Common myeloid progenitor, CD34-positive (primary cell): ENCODE measurements around the gene DEGS1. TPM values are rescaled to one million over a fixed set of nuclear protein-coding genes. Genes with fewer than 3 reads are reported as not detected.

Source experiments
- CTCF ChIA-PET: fragments of 350-600 bp; sonication (Branson Sonifier 250); formaldehyde crosslinking; loops from one replicate; lab custom pipeline; 2021; ENCODE audit warnings: antibody characterized with exemption; lab: Charles Lee
- POLR2A ChIA-PET: fragments of 350-600 bp; sonication (Branson Sonifier 250); formaldehyde crosslinking; loops from one replicate; lab custom pipeline; 2021; ENCODE audit warnings: antibody characterized with exemption; lab: Charles Lee
- DNase-seq, 3 donors: peaks; one replicate each; pipeline versions ENCODE4 v3.0.0 to v3.0.0-alpha.2; 2013
- H3K27ac ChIP-seq, 2 experiments: 1 replicate in 1 of 2; 2 replicates in 1 of 2; pipeline ENCODE4 v1.7.0; 2013; ENCODE audit warnings: inconsistent platforms in 2 of 2, low read length in 2 of 2, mild to moderate bottlenecking in 2 of 2, low read depth in 1 of 2, moderate library complexity in 1 of 2; ENCODE audit not compliant: severe bottlenecking in 2 of 2, insufficient read depth in 1 of 2, poor library complexity in 1 of 2
- H3K27me3 ChIP-seq, 5 experiments: replicated peaks in 2 of 5; 1 replicate in 3 of 5; 2 replicates in 2 of 5; pipeline versions ENCODE4 v1.6.1 to v1.7.0; 2013; ENCODE audit warnings: low read length in 4 of 5, mild to moderate bottlenecking in 2 of 5, moderate library complexity in 2 of 5, inconsistent platforms in 1 of 5; ENCODE audit not compliant: insufficient read depth in 5 of 5, control insufficient read depth in 4 of 5
- H3K36me3 ChIP-seq, 4 experiments: 1 replicate in 2 of 4; 2 replicates in 2 of 4; pipeline versions ENCODE4 v1.6.1 to v1.7.0; 2013; ENCODE audit warnings: low read length in 3 of 4, control low read depth in 1 of 4, mild to moderate bottlenecking in 1 of 4; ENCODE audit not compliant: control insufficient read depth in 4 of 4, insufficient read depth in 4 of 4
- H3K4me1 ChIP-seq, 4 experiments: 1 replicate in 3 of 4; 2 replicates in 1 of 4; pipeline versions ENCODE4 v1.6.1 to v1.7.1; 2013; ENCODE audit warnings: low read length in 3 of 4, mild to moderate bottlenecking in 3 of 4, control low read depth in 1 of 4, inconsistent platforms in 1 of 4, moderate library complexity in 1 of 4; ENCODE audit not compliant: control insufficient read depth in 4 of 4, insufficient read depth in 4 of 4; ENCODE audit errors: control extremely low read depth in 1 of 4
- H3K4me3 ChIP-seq, 7 experiments: 1 replicate in 4 of 7; 2 replicates in 3 of 7; pipeline versions ENCODE4 v1.5.1 to v1.7.0; 2013; ENCODE audit warnings: mild to moderate bottlenecking in 7 of 7, low read length in 6 of 7, moderate library complexity in 6 of 7, inconsistent platforms in 2 of 7, low read depth in 2 of 7, control low read depth in 1 of 7; ENCODE audit not compliant: insufficient read depth in 4 of 7, control insufficient read depth in 1 of 7; ENCODE audit errors: extremely low read depth in 1 of 7
- H3K9me3 ChIP-seq, 5 experiments: 1 replicate in 4 of 5; 2 replicates in 1 of 5; pipeline versions ENCODE4 v1.6.1 to v1.7.1; 2013; ENCODE audit warnings: low read length in 4 of 5, mild to moderate bottlenecking in 2 of 5, inconsistent platforms in 1 of 5, low read depth in 1 of 5, moderate library complexity in 1 of 5; ENCODE audit not compliant: control insufficient read depth in 4 of 5, insufficient read depth in 2 of 5; ENCODE audit errors: control extremely low read depth in 1 of 5
- WGBS: methylation state at CpG from one replicate; pipeline ENCODE4 v1.1.5; 2013; ENCODE audit not compliant: insufficient coverage; 5-methylcytosine and 5-hydroxymethylcytosine counted together
- polyA plus RNA-seq: library from polyadenylated mRNA; unstranded; fragments of 120-200 nt; gene quantifications from one replicate; pipeline ENCODE4 v1.2.1, GENCODE V29; 2013

The DEGS1 gene
- polyA plus RNA-seq: 38.9 TPM

GRCh38 chr1:224182866-224183590, at the start of gene DEGS1:
Gene DEGS1, plus strand, starts transcription at chr1:224183240. Its CDS starts 97 bp downstream, at chr1:224183337.
- 0% methylated on average over 78 of the region's 94 CpGs for WGBS
- Histone ChIP-seq H3K4me1 (peaks cover 6 to 27% (median 20%) of the 10 kb centered on the region in 4 experiments), H3K9me3 (peaks cover 0 to 2% (median 0%) of the 10 kb centered on the region in 5 experiments), H3K36me3 (peaks cover 0 to 16% (median 0%) of the 10 kb centered on the region in 4 experiments), H3K27ac (peak within 1 kb of the TSS; percentile 85 to 91), H3K27me3 (no peaks in the 10 kb centered on the region), H3K4me3 (peak within 1 kb of the TSS; percentile 75 to 96 (median 90))
- CTCF ChIA-PET: interaction anchor here (0.6 to 4.3 kb wide), 6 partner anchors 10 to 138 kb away, joined by 3 to 15 read pairs (median 4); no protein-coding TSS in a partner anchor
- POLR2A ChIA-PET: interaction anchor here (0.6 to 1.6 kb wide), 5 partner anchors 14 to 147 kb away, joined by 3 to 8 read pairs (median 3); partner anchors contain the start of gene NVL
- peak; percentile 90 to 94 (median 92) for DNase-seq

- POLR2A ChIA-PET: no interaction called here
- CTCF ChIA-PET: no interaction called here
- Histone ChIP-seq H3K4me3 (no peak overlapping the region), H3K36me3 (peaks cover 29 to 58% (median 29%) of the 10 kb centered on the region in 4 experiments), H3K27ac (no peak overlapping the region), H3K4me1 (no peaks in the 10 kb centered on the region), H3K27me3 (no peaks in the 10 kb centered on the region), H3K9me3 (peaks cover 0 to 5% (median 0%) of the 10 kb centered on the region in 5 experiments)
- WGBS: no CpG with 5 or more reads among the region's 5 CpGs
- DNase-seq: no peak
Observed at GRCh38 chr1:224133741-224134299, 49.2 kb upstream of the DEGS1 start.

- Histone ChIP-seq H3K27ac (no peak overlapping the region), H3K9me3 (no peaks in the 10 kb centered on the region), H3K4me1 (no peaks in the 10 kb centered on the region), H3K36me3 (peaks cover 7 to 50% (median 19%) of the 10 kb centered on the region in 4 experiments), H3K4me3 (no peak overlapping the region), H3K27me3 (no peaks in the 10 kb centered on the region)
- ChIA-PET POLR2A (interaction anchor here (0.6 to 0.7 kb wide), 2 partner anchors 40 to 170 kb away, joined by 3 to 4 read pairs; no protein-coding TSS in a partner anchor), CTCF (interaction anchor here (1.6 kb wide), 2 partner anchors 14 to 16 kb away, joined by 4 to 5 read pairs; no protein-coding TSS in a partner anchor)
- no peak for DNase-seq
Observed at GRCh38 chr1:224137518-224137917, 45.5 kb upstream of the DEGS1 start.

- no peak overlapping the region for H3K4me3 ChIP-seq
- DNase-seq: no peak
- no peaks in the 10 kb centered on the region for H3K9me3 ChIP-seq
- ChIA-PET POLR2A (interaction anchor here (0.6 to 0.7 kb wide), 2 partner anchors 40 to 170 kb away, joined by 3 to 4 read pairs; no protein-coding TSS in a partner anchor), CTCF (interaction anchor here (1.6 kb wide), 2 partner anchors 14 to 15 kb away, joined by 4 to 5 read pairs; no protein-coding TSS in a partner anchor)
- WGBS: no CpG with 5 or more reads among the region's 3 CpGs
- H3K27ac ChIP-seq: no peak overlapping the region
- H3K36me3 ChIP-seq: peaks cover 7 to 48% (median 19%) of the 10 kb centered on the region in 4 experiments
- H3K27me3 ChIP-seq: no peaks in the 10 kb centered on the region
- no peaks in the 10 kb centered on the region for H3K4me1 ChIP-seq
Observed at GRCh38 chr1:224138198-224138597, 44.8 kb upstream of the DEGS1 start.

- Histone ChIP-seq H3K27ac (no peak overlapping the region), H3K4me1 (no peaks in the 10 kb centered on the region), H3K4me3 (no peak overlapping the region), H3K36me3 (peaks cover 4 to 37% (median 16%) of the 10 kb centered on the region in 4 experiments), H3K9me3 (no peaks in the 10 kb centered on the region), H3K27me3 (no peaks in the 10 kb centered on the region)
- no peak for DNase-seq
- ChIA-PET POLR2A (no interaction called here), CTCF (interaction anchor here (0.6 kb wide), 1 partner anchor 193 kb away, joined by 3 read pairs; no protein-coding TSS in a partner anchor)
- WGBS: 100% methylated on average over 3 of the region's 3 CpGs
Observed at GRCh38 chr1:224141693-224142092, 41.3 kb upstream of the DEGS1 start.

- Histone ChIP-seq H3K4me3 (no peak overlapping the region), H3K27ac (no peak overlapping the region), H3K4me1 (no peaks in the 10 kb centered on the region), H3K36me3 (peaks cover 2 to 4% (median 2%) of the 10 kb centered on the region in 4 experiments), H3K9me3 (no peaks in the 10 kb centered on the region), H3K27me3 (no peaks in the 10 kb centered on the region)
- no peak for DNase-seq
- 92% methylated on average over 1 of the region's 1 CpG for WGBS
- ChIA-PET CTCF (no interaction called here), POLR2A (no interaction called here)
Observed at GRCh38 chr1:224149709-224150108, 33.3 kb upstream of the DEGS1 start.
